Measurements from ENCODE around the gene KLHL33. TPM values are rescaled to one million over a fixed set of nuclear protein-coding genes. Genes with fewer than 3 reads are reported as not detected.

Gene KLHL33
- total RNA-seq, 1 donor from 2014 or later: 0.08 TPM

DNA sequence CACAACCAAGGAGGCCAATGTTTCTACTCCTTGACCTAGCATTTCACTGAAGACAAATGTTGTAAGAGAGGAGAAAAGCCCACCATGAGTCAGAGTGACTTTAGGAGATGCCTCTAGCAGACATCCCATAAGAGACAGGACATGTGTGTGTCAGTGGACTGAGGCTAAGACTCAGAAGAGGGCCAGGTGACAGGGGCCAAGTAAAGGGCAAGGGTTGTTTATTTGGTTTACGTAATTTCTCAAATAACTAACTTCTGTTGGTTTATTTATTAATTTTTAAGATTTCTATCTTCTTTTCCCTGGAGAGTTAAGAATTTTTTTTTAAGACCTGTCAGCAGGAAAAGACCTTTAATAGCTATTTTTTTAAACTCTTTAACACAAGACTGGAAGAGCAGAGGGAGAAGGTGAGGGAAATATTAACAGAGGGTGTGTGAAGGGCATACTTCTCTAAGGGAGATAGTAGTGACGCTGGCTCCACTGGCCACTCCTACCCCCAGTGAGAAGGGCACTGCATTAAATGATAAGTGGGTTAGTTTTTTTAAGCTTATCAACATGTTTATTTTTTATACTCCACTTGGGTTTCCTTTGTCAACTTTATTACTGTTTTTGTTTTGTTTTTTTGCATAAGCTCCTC is 36.7 kb upstream of the KLHL33 start:
- TF ChIP-seq, protein P1, sequence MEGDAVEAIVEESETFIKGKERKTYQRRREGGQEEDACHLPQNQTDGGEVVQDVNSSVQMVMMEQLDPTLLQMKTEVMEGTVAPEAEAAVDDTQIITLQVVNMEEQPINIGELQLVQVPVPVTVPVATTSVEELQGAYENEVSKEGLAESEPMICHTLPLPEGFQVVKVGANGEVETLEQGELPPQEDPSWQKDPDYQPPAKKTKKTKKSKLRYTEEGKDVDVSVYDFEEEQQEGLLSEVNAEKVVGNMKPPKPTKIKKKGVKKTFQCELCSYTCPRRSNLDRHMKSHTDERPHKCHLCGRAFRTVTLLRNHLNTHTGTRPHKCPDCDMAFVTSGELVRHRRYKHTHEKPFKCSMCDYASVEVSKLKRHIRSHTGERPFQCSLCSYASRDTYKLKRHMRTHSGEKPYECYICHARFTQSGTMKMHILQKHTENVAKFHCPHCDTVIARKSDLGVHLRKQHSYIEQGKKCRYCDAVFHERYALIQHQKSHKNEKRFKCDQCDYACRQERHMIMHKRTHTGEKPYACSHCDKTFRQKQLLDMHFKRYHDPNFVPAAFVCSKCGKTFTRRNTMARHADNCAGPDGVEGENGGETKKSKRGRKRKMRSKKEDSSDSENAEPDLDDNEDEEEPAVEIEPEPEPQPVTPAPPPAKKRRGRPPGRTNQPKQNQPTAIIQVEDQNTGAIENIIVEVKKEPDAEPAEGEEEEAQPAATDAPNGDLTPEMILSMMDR (IDR thresholded peaks at IDR 0.05; ENCODE audit: insufficient read depth, low read length, poor library complexity, severe bottlenecking): no peak
- no peaks in the 10 kb centered on the region for H3K36me3 ChIP-seq (ENCODE audit: control insufficient read depth, insufficient read depth, low read length)

DNA sequence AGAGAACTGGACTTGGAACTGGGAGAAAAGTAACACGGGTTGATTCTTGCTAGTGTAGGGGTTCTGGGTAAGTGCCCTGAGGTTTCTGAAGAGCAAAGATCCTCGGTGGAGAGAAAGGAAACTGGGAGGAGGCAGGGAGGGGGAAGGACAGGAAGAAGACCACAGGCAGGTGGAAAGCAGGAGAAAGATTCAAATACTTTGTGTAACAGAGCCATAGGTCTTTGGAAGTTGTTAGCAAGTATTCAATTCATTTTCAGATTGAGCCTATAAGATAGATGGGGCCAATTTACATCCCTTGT is 34.6 kb upstream of the KLHL33 start:
- peak overlapping the region; percentile 86 for H3K4me3 ChIP-seq (ENCODE audit: low read depth, low read length)
- no peaks in the 10 kb centered on the region for H3K27me3 ChIP-seq (ENCODE audit: control insufficient read depth, insufficient read depth, low read length)
- no peak for DNase-seq (ENCODE audit: low read depth)
- TF ChIP-seq, protein P1 (IDR thresholded peaks at IDR 0.05; ENCODE audit: insufficient read depth, low read length, poor library complexity, severe bottlenecking): no peak
- H3K36me3 ChIP-seq (ENCODE audit: control insufficient read depth, insufficient read depth, low read length): no peaks in the 10 kb centered on the region

More for the DNA sequence above, 36.7 kb upstream of the KLHL33 start:
- DNase-seq (ENCODE audit: low read depth): no peak
- H3K27me3 ChIP-seq (ENCODE audit: control insufficient read depth, insufficient read depth, low read length): no peaks in the 10 kb centered on the region
- H3K4me3 ChIP-seq (ENCODE audit: low read depth, low read length): no peak overlapping the region

DNA sequence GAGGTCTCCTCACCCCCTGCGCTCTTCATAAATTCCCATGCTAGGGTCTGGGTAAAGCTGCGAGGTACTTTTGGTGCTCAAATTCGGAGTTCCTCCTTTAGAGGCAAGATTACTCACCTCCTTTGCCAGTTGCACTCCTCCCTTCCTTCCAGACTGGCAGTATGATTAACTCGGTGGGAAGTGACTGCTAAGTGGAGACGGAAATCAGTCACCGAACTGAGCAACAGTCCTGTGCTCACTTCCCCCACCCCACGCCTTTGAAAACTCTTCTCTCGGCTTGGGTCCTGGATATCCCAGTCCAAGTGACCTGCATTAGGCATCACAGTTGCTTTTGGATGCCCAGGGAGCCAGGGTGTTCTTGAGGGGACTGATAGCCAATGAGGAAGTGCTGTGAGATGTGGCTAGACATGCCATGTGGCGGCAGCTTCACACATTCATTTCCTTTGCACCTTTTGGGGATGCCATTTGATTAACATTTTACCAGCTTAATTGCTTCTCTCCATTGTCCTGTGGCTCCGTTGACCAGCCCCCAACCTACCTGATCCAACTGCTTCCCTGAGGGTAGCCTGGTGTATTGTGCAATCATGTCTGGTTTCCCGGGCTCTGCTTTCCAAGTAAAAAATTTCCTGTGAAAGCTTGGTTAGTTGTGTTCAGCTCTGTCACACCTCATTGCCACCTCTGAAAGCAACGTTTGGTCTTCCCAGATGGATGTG is 34.1 kb upstream of the KLHL33 start:
- Histone ChIP-seq H3K27me3 (ENCODE audit: control insufficient read depth, insufficient read depth, low read length) (no peaks in the 10 kb centered on the region), H3K4me3 (ENCODE audit: low read depth, low read length) (peak overlapping the region; percentile 86), H3K36me3 (ENCODE audit: control insufficient read depth, insufficient read depth, low read length) (no peaks in the 10 kb centered on the region)
- TF ChIP-seq, protein P1 (IDR thresholded peaks at IDR 0.05; ENCODE audit: insufficient read depth, low read length, poor library complexity, severe bottlenecking): no peak
- DNase-seq (ENCODE audit: low read depth): no peak

DNA sequence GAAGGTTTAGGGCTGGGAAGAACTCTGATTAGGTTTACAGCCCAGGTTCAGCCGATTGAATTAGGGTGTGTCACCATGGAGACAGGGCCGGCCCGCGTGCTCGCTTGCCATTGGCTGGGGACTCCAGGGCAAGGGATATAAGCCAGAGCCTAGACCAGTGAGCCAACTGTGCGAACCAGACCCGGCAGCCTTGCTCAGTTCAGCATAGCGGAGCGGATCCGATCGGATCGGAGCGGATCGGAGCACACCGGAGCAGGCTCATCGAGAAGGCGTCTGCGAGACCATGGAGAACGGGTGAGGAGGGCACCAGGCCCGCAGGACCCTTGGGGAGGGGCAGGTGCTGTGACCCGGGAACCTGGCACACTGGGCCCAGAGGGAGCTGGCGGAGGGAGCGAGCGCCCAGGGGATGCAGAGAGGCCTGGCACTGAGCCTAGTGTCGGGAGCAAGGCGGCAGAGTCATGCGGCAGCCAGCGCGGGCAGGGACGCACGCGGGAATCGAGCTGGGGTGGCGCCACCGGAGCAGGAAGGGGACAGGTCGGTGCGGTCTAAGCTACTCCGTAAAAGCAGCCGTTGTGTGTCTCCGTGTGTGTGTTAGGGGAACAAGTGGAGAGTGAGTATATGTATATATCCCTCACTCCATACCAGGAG is 33.4 kb upstream of the KLHL33 start, which contains the start of gene PNP:
TSS of gene PNP (plus strand) at position 165 of the 648 bp plus-strand sequence. CDS start at position 284, 119 bp downstream.
- no peaks in the 10 kb centered on the region for H3K27me3 ChIP-seq (ENCODE audit: control insufficient read depth, insufficient read depth, low read length)
- DNase-seq (ENCODE audit: low read depth): no peak
- peak within 1 kb of the TSS; percentile 86 for H3K4me3 ChIP-seq (ENCODE audit: low read depth, low read length)
- TF ChIP-seq, protein P1 (IDR thresholded peaks at IDR 0.05; ENCODE audit: insufficient read depth, low read length, poor library complexity, severe bottlenecking): no peak
- no peaks in the 10 kb centered on the region for H3K36me3 ChIP-seq (ENCODE audit: control insufficient read depth, insufficient read depth, low read length)

DNA sequence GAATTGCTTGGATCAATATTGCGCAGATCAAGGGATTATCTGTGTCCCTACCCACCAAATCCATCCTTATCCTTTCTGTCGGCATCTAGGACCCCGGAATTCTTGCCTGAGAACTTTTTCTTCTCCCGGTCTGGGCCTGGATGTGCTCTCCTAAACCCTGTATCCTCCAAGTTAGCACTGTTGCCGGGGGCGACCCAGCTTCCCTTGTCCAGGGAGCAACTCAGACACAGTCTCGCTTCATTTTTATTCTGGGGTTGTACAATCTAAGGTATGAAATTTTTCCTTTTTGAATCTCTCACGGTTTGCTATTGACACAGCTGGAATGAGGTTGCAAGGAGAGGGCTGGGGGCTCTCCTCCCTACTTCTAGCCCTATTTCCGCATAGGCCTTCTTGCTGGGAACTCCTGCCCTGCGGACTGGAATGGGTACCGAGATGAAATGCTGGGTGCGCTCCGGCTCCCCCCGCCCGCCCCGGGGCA is 32.8 kb upstream of the KLHL33 start:
- TF ChIP-seq, protein P1 (IDR thresholded peaks at IDR 0.05; ENCODE audit: insufficient read depth, low read length, poor library complexity, severe bottlenecking): no peak
- Histone ChIP-seq H3K27me3 (ENCODE audit: control insufficient read depth, insufficient read depth, low read length) (no peaks in the 10 kb centered on the region), H3K36me3 (ENCODE audit: control insufficient read depth, insufficient read depth, low read length) (no peaks in the 10 kb centered on the region), H3K4me3 (ENCODE audit: low read depth, low read length) (peak overlapping the region; percentile 86)
- DNase-seq (ENCODE audit: low read depth): no peak
